Adipose tissue (tissue), 3 donors: ENCODE results near the gene TANGO6. TPM values are rescaled to one million over a fixed set of nuclear protein-coding genes. Genes with fewer than 3 reads are reported as not detected.

Experiments
- H3K27ac ChIP-seq: one replicate; pipeline ENCODE4 v1.5.1; 2013; ENCODE audit warnings: low read depth, low read length
- WGBS, 3 donors: extraction: QIAGEN DNeasy Blood & Tissue Kit; methylation state at CpG; one replicate each; pipeline ENCODE4 v1.1.7; 2013; 5-methylcytosine and 5-hydroxymethylcytosine counted together
- polyA plus RNA-seq, 3 donors: library from polyadenylated mRNA; stranded (reverse); fragments of 200-250 nt; gene quantifications; one replicate each; pipeline ENCODE4 v1.2.3, GENCODE V29; 2013
- donor health status: healthy with polysubstance abuse.
- donor health status: Bipolar disorder and iron deficiency.
- donor health status: healthy.

The TANGO6 gene
- polyA plus RNA-seq, 3 donors: 3.2 to 6.6 (median 4.7) TPM

DNA sequence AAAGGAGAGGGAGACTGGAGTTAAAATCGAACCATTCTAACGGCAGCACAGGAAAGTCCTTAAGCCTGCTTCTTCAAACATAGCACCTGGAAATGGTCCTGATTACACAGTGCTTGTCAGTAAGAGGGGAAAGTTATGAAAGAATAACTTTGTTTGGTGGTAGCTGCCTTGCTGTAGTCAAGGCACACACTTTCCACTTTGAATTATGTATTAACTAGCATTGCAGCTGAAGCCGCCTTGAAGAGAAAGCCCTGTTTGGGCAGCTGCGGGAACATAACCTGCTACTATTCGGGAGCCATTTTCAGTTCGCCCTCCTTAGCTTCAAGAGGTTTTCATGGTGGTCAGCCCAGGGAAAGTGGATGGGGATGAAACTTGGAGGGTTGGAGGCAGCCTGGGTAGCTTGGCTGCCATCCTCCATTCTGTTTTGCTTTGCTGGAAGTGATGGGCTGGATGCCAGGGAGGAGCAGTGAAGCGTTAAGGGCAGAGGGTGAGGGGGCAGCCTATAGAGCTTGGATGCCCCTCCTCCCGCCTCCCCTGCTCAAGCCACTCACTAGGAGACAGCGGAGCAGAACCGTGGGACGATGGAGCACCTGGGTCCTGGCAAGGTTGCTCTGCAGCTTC, 256.9 kb downstream of the TANGO6 start:
- no peak overlapping the region for H3K27ac ChIP-seq
- 33 to 78% (median 74%) methylated on average over 11 of the region's 11 CpGs for WGBS, 3 donors

- no peak within 1 kb of the TSS for H3K27ac ChIP-seq
- 0 to 1% (median 0%) methylated on average over 72 to 80 of the region's 80 CpGs for WGBS, 3 donors
Measured at GRCh38 chr16:69105501-69106361, 262.4 kb downstream of the TANGO6 start, which contains the start of gene HAS3. Gene HAS3, plus strand, starts transcription at chr16:69105653. Its CDS starts 3,743 bp downstream, at chr16:69109396.

- H3K27ac ChIP-seq: no peak overlapping the region
- WGBS, 3 donors: 1 to 2% (median 1%) methylated on average over 44 to 55 of the region's 55 CpGs
Measured at GRCh38 chr16:69106491-69107315, 263.4 kb downstream of the TANGO6 start.

GRCh38 chr16:69107316-69107962, 264.1 kb downstream of the TANGO6 start:
- H3K27ac ChIP-seq: no peak overlapping the region
- WGBS, 3 donors: 2 to 4% (median 4%) methylated on average over 48 to 52 of the region's 52 CpGs

DNA sequence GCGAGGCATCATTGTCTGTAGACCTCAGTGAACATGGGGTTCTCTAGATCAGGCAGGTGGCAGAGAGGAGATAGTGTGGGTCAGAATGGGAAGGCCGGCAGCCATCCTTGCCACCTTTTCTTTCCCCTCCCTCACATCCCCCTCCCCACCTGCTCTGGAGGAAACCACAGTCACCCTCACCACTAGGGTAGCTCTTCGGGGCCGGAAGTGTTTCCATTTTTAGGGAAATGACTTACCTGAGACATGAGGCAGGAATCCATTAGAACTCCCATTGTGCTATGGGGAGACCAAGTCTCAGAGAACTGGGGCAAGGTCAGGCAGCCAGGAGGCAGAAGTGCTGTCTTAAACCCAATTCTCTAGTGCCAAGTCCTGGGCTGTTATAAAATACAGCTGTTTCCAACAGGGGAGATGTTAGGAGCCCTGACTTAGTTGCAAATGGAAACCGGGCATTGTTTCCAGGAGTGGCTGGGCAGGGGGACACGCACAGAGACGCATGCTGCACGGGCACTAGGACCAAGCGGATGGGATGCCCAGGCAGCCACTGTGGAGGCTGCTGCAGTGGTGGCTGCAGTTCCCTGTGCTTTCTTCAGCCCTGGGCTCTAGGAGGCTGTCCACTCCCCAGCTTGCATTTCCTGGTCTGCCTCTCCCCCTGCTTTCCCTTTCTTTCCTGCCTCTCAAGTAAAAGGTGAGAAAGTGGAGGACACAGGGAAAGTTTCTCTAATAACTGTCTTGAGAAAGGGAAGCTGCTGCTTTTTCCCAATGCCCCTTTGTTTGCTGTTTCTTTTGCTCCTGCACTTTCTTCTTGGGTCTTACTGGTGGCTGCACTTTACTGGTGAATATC, 265.0 kb downstream of the TANGO6 start:
- H3K27ac ChIP-seq: no peak overlapping the region
- WGBS, 3 donors: 63 to 85% (median 67%) methylated on average over 9 of the region's 9 CpGs

- H3K27ac ChIP-seq: no peak overlapping the region
- 91 to 96% (median 93%) methylated on average over 4 of the region's 4 CpGs for WGBS, 3 donors
Measured at GRCh38 chr16:69108905-69109252, 265.5 kb downstream of the TANGO6 start.

GRCh38 chr16:69109486-69110270, 266.3 kb downstream of the TANGO6 start:
- WGBS, 3 donors: 95 to 97% (median 95%) methylated on average over 47 to 48 of the region's 48 CpGs
- H3K27ac ChIP-seq: no peak overlapping the region

- 92 to 95% (median 92%) methylated on average over 7 of the region's 7 CpGs for WGBS, 3 donors
Measured at GRCh38 chr16:69110406-69110805, 267.1 kb downstream of the TANGO6 start.

GRCh38 chr16:69111216-69111875, 268.0 kb downstream of the TANGO6 start:
- no peak overlapping the region for H3K27ac ChIP-seq
- WGBS, 3 donors: 81 to 84% (median 82%) methylated on average over 6 of the region's 6 CpGs

More at GRCh38 chr16:69110406-69110805, 267.1 kb downstream of the TANGO6 start:
- H3K27ac ChIP-seq: no peak overlapping the region

GRCh38 chr16:69111876-69112230, 268.5 kb downstream of the TANGO6 start:
- H3K27ac ChIP-seq: no peak overlapping the region
- 63 to 85% (median 75%) methylated on average over 5 of the region's 5 CpGs for WGBS, 3 donors

GRCh38 chr16:69112285-69113129, 269.2 kb downstream of the TANGO6 start:
- 38 to 49% (median 48%) methylated on average over 6 of the region's 6 CpGs for WGBS, 3 donors
- H3K27ac ChIP-seq: no peak overlapping the region

GRCh38 chr16:69113216-69113615, 269.9 kb downstream of the TANGO6 start:
- no peak overlapping the region for H3K27ac ChIP-seq
- 89 to 97% (median 93%) methylated on average over 7 of the region's 7 CpGs for whole genome bisulfite sequencing, 3 donors

DNA sequence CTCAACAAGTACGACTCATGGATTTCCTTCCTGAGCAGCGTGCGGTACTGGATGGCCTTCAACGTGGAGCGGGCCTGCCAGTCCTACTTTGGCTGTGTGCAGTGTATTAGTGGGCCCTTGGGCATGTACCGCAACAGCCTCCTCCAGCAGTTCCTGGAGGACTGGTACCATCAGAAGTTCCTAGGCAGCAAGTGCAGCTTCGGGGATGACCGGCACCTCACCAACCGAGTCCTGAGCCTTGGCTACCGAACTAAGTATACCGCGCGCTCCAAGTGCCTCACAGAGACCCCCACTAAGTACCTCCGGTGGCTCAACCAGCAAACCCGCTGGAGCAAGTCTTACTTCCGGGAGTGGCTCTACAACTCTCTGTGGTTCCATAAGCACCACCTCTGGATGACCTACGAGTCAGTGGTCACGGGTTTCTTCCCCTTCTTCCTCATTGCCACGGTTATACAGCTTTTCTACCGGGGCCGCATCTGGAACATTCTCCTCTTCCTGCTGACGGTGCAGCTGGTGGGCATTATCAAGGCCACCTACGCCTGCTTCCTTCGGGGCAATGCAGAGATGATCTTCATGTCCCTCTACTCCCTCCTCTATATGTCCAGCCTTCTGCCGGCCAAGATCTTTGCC, 271.1 kb downstream of the TANGO6 start:
- H3K27ac ChIP-seq: no peak overlapping the region
- 89 to 94% (median 90%) methylated on average over 25 of the region's 25 CpGs for WGBS, 3 donors

- no peak overlapping the region for H3K27ac ChIP-seq
- WGBS, 3 donors: 96 to 100% (median 98%) methylated on average over 6 of the region's 6 CpGs
Measured at GRCh38 chr16:69114976-69115355, 271.6 kb downstream of the TANGO6 start.

- 96% methylated on average over 5 of the region's 5 CpGs for WGBS, 3 donors
- H3K27ac ChIP-seq: no peak overlapping the region
Measured at GRCh38 chr16:69115361-69115760, 272.0 kb downstream of the TANGO6 start.
